ENCODE measurements around the gene ITPRIPL1. TPM values are rescaled to one million over a fixed set of nuclear protein-coding genes. Genes with fewer than 3 reads are reported as not detected.

Gene ITPRIPL1
- total RNA-seq, 5 donors from 2014 or later (not counting 1 experiment from before 2014, with no cell fraction given) = 3.9 to 13.7 (median 12.7) TPM

DNA sequence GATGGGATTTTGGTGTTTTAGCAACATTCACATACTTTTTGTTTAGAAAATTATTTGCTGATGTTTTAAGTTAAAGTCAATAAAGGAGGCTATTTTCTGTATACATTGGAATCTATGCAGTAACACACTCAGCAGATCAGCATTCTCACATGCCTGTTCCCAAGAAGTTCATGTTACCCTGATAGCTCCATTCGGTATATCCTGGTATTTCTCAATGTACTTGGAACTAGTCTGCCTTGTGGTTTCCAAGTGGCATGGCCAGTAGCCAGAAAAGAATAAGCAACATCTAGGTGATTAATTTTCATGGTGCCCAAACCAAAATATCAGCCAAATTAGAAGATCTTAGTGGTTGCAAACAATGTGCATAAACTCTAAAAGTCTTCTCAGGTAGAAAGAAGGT is 5.3 kb downstream of the ITPRIPL1 start:
- no peak overlapping the region for H3K27ac Mint-ChIP-seq
- H3K27me3 Mint-ChIP-seq = no peaks in the 10 kb centered on the region
- H3K27me3 ChIP-seq (replicated peaks in 1 of 2; ENCODE audit: control insufficient read depth in 2 of 2, extremely low read depth in 1 of 2, insufficient read depth in 2 of 2, low read length in 1 of 2) = no peaks in the 10 kb centered on the region
- CTCF ChIA-PET = interaction anchor here in 1 of 2 donors (0.6 to 1.2 kb wide), 3 partner anchors 9 to 17 kb away, joined by 3 to 7 read pairs (median 3); no protein-coding TSS in a partner anchor
- H3K9me3 Mint-ChIP-seq = no peaks in the 10 kb centered on the region
- H3K27ac ChIP-seq (ENCODE audit: low read length) = no peak overlapping the region
- ATAC-seq (replicated peaks in 1 of 4) = no peak
- H3K4me3 ChIP-seq (ENCODE audit: control insufficient read depth in 1 of 2, extremely low read depth in 1 of 2, low read length in 1 of 2) = no peak overlapping the region
- H3K9me3 ChIP-seq = no peaks in the 10 kb centered on the region
- H3K4me3 Mint-ChIP-seq = no peak overlapping the region
- POLR2A ChIA-PET = interaction anchor here in 1 of 2 donors (0.6 kb wide), 1 partner anchor 9 kb away, joined by 5 read pairs; no protein-coding TSS in a partner anchor
- 100% methylated on average over 1 of the region's 1 CpG for WGBS (ENCODE audit: insufficient coverage)
- H3K36me3 ChIP-seq (ENCODE audit: control insufficient read depth in 2 of 2, extremely low read depth in 1 of 2, insufficient read depth in 1 of 2, low read length in 1 of 2) = peaks cover 0 to 18% of the 10 kb centered on the region in 2 donors
- H3K4me1 Mint-ChIP-seq = peaks cover 38 to 46% (median 38%) of the 10 kb centered on the region in 3 donors
- H3K4me1 ChIP-seq (ENCODE audit: control insufficient read depth in 1 of 2, extremely low read depth in 1 of 2, insufficient read depth in 2 of 2, low read length in 2 of 2) = peaks cover 6 to 38% of the 10 kb centered on the region in 2 experiments
- DNase-seq = no peak
- H3K36me3 Mint-ChIP-seq = peaks cover 17% of the 10 kb centered on the region

DNA sequence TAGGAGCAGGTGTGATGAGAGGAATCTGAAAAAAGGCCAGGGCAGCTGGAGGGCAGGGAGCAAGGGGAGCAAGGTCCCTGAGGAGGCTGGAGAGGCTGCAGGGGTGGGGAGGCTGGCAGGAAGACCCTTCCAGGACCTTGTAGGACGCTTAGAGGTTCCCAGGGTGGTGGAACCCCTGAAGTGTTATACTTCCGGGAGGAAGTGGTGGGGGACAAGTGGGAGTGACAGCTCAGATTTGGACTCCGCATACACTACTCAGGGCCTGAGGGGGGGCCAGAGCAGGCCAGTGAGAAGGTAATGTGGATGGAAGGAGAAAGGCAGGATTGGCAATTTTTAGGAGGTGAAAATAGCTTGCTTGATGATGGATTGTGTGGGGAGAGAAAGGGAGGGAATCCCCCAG is 8.6 kb downstream of the ITPRIPL1 start:
- Mint-ChIP-seq H3K27ac (peak overlapping the region; percentile 45 to 79), H3K4me3 (peak overlapping the region; percentile 25 to 82 (median 73)), H3K27me3 (no peaks in the 10 kb centered on the region), H3K9me3 (no peaks in the 10 kb centered on the region), H3K4me1 (peaks cover 23 to 34% (median 27%) of the 10 kb centered on the region in 3 donors), H3K36me3 (no peaks in the 10 kb centered on the region)
- ATAC-seq (replicated peaks in 1 of 4) = no peak
- Histone ChIP-seq H3K9me3 (no peaks in the 10 kb centered on the region), H3K4me1 (ENCODE audit: control insufficient read depth in 1 of 2, extremely low read depth in 1 of 2, insufficient read depth in 2 of 2, low read length in 2 of 2) (peaks cover 2 to 24% of the 10 kb centered on the region in 2 experiments), H3K27ac (ENCODE audit: low read length) (no peak overlapping the region), H3K4me3 (ENCODE audit: control insufficient read depth in 1 of 2, extremely low read depth in 1 of 2, low read length in 1 of 2) (no peak overlapping the region), H3K27me3 (replicated peaks in 1 of 2; ENCODE audit: control insufficient read depth in 2 of 2, extremely low read depth in 1 of 2, insufficient read depth in 2 of 2, low read length in 1 of 2) (no peaks in the 10 kb centered on the region), H3K36me3 (ENCODE audit: control insufficient read depth in 2 of 2, extremely low read depth in 1 of 2, insufficient read depth in 1 of 2, low read length in 1 of 2) (no peaks in the 10 kb centered on the region)
- WGBS (ENCODE audit: insufficient coverage) = 85% methylated on average over 3 of the region's 3 CpGs
- POLR2A ChIA-PET = interaction anchor here in 1 of 2 donors (0.6 kb wide), 1 partner anchor 414 kb away, joined by 8 read pairs; no protein-coding TSS in a partner anchor
- CTCF ChIA-PET = no interaction called here
- no peak for DNase-seq

DNA sequence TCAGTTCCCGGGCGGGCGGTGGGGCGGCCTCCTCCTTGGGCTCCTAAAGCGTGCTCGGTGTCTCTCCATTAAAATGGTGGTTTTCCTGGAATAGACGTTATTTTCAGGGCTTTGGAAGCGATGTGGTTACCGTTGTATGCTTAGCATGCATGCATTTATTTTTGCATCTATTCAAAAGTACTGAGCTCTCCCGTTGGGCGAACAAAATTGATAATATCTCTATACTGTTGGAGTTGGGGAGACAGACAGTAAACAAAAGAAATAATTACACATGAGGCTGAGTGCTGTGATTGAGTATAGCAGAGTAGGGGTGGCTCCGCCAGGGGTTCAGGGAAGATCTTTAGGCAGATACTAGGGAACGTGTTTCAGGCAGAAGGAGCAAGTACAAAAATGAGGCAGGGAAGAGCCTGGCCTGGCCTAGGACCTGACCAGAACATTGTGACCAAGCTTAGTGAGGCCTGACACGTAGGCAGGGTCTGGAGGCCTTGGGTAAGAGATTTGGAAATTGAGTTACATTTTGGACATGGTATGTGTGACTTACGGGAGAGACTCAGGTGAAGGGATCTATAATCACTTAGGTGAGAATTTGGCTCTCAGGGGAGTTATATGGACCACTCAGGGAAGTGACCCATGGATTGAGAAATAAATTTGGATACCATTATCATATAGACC is 11.1 kb downstream of the ITPRIPL1 start:
- Histone ChIP-seq H3K27me3 (replicated peaks in 1 of 2; ENCODE audit: control insufficient read depth in 2 of 2, extremely low read depth in 1 of 2, insufficient read depth in 2 of 2, low read length in 1 of 2) (no peaks in the 10 kb centered on the region), H3K4me1 (ENCODE audit: control insufficient read depth in 1 of 2, extremely low read depth in 1 of 2, insufficient read depth in 2 of 2, low read length in 2 of 2) (peaks cover 2 to 24% of the 10 kb centered on the region in 2 experiments), H3K36me3 (ENCODE audit: control insufficient read depth in 2 of 2, extremely low read depth in 1 of 2, insufficient read depth in 1 of 2, low read length in 1 of 2) (no peaks in the 10 kb centered on the region), H3K4me3 (ENCODE audit: control insufficient read depth in 1 of 2, extremely low read depth in 1 of 2, low read length in 1 of 2) (peak overlapping the region in 1 of 2 donors; percentile 81), H3K9me3 (no peaks in the 10 kb centered on the region), H3K27ac (ENCODE audit: low read length) (no peak overlapping the region)
- Mint-ChIP-seq H3K4me3 (peak overlapping the region; percentile 73 to 82 (median 82)), H3K9me3 (no peaks in the 10 kb centered on the region), H3K27me3 (no peaks in the 10 kb centered on the region), H3K4me1 (peaks cover 27 to 43% (median 29%) of the 10 kb centered on the region in 3 donors), H3K36me3 (no peaks in the 10 kb centered on the region), H3K27ac (peak overlapping the region; percentile 44 to 62)
- ATAC-seq (replicated peaks in 1 of 4) (no peak), DNase-seq (no peak)
- ChIA-PET POLR2A (interaction anchor here (0.6 to 2.3 kb wide), 5 partner anchors 11 to 425 kb away, joined by 3 to 11 read pairs (median 5); partner anchors contain the start of genes ITPRIPL1 (in 1 of the 2) and SNRNP200 (in 1 of the 2)), CTCF (interaction anchor here in 1 of 2 donors (0.7 to 1.3 kb wide), 4 partner anchors 13 to 169 kb away, joined by 3 to 6 read pairs (median 3); partner anchors contain the start of gene NEURL3)
- 21% methylated on average over 7 of the region's 15 CpGs for WGBS (ENCODE audit: insufficient coverage)

DNA sequence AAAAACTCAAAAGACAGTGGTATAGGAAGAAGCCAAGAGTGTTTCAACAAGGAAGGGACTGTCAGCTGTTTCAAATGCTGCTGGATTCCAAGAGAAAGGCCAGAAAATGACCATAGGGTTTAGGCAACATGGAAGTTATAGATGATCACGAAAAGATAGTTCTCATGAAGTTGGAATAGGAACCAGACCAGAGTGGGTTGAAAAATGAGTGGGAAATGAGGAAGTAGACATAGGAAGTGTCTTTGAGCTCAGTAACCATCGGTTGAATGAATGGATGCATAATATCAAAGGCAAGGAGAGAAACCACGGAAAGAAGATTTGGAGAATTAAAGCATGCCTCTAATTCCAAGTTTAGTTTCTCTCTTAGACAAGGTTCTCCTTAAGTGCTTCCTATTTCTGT is 11.8 kb downstream of the ITPRIPL1 start:
- ATAC-seq (replicated peaks in 1 of 4) (no peak), DNase-seq (no peak)
- no peak overlapping the region for H3K4me3 ChIP-seq (ENCODE audit: control insufficient read depth in 1 of 2, extremely low read depth in 1 of 2, low read length in 1 of 2)
- no peaks in the 10 kb centered on the region for H3K27me3 ChIP-seq (replicated peaks in 1 of 2; ENCODE audit: control insufficient read depth in 2 of 2, extremely low read depth in 1 of 2, insufficient read depth in 2 of 2, low read length in 1 of 2)
- Mint-ChIP-seq H3K27me3 (no peaks in the 10 kb centered on the region), H3K27ac (no peak overlapping the region), H3K4me1 (peaks cover 27 to 50% (median 36%) of the 10 kb centered on the region in 3 donors), H3K9me3 (no peaks in the 10 kb centered on the region), H3K36me3 (no peaks in the 10 kb centered on the region), H3K4me3 (peak overlapping the region in 1 of 3 donors; percentile 82)
- no peaks in the 10 kb centered on the region for H3K36me3 ChIP-seq (ENCODE audit: control insufficient read depth in 2 of 2, extremely low read depth in 1 of 2, insufficient read depth in 1 of 2, low read length in 1 of 2)
- no peaks in the 10 kb centered on the region for H3K9me3 ChIP-seq
- WGBS (ENCODE audit: insufficient coverage) = 77% methylated on average over 1 of the region's 3 CpGs
- H3K27ac ChIP-seq (ENCODE audit: low read length) = no peak overlapping the region
- CTCF ChIA-PET = no interaction called here
- peaks cover 2 to 31% of the 10 kb centered on the region in 2 experiments for H3K4me1 ChIP-seq (ENCODE audit: control insufficient read depth in 1 of 2, extremely low read depth in 1 of 2, insufficient read depth in 2 of 2, low read length in 2 of 2)
- POLR2A ChIA-PET = interaction anchor here in 1 of 2 donors (2.3 kb wide), 1 partner anchor 11 kb away, joined by 9 read pairs; the partner anchor contains the start of gene ITPRIPL1

DNA sequence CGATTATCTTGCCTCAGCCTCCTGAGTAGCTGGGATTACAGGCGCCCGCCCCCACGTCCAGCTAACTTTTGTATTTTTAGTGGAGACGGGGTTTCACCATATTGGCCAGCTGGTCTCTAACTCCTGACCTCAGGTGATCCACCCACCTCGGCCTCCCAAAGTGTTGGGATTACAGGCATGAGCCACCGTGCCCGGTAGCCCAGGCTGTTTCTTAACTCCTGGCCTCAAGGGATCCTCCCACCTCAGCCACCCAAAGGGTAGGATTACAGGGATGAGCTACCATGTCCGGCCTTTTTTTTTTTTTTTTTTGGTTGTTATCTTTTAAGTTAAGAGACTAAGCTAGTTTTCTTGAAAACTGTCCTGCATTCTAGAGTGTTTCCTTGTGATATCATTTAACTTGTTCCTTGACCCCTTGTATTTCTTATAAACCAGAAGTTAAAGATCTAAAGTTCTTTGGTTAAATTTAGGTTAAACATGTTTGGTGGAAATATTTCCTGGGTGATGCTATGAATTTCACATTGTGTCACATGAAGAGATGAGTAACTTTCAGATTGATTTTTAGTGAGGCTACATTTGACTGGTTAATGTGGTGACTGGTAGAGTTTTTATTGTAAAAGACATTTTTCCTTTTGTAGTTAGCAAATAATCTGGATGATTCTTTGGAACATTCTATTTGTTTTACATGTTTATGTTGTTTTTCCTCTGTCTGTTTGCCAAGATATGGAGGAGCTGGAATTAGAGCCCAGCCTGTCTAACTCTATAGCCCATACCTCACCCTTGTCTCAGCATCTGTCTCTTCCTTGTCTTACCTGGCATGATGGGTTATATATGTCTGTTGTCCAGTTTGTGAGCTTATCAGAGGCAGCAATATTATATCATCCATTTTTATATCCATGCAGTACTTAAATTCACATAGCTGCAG is 15.6 kb downstream of the ITPRIPL1 start:
- no peak for ATAC-seq (replicated peaks in 1 of 4)
- Mint-ChIP-seq H3K27me3 (no peaks in the 10 kb centered on the region), H3K36me3 (no peaks in the 10 kb centered on the region), H3K4me3 (peak overlapping the region in 2 of 3 donors; percentile 25 to 71), H3K4me1 (peaks cover 12 to 68% (median 52%) of the 10 kb centered on the region in 3 donors), H3K9me3 (no peaks in the 10 kb centered on the region), H3K27ac (peak overlapping the region; percentile 85 to 93)
- no peaks in the 10 kb centered on the region for H3K27me3 ChIP-seq (replicated peaks in 1 of 2; ENCODE audit: control insufficient read depth in 2 of 2, extremely low read depth in 1 of 2, insufficient read depth in 2 of 2, low read length in 1 of 2)
- WGBS (ENCODE audit: insufficient coverage) = 96% methylated on average over 4 of the region's 9 CpGs
- H3K36me3 ChIP-seq (ENCODE audit: control insufficient read depth in 2 of 2, extremely low read depth in 1 of 2, insufficient read depth in 1 of 2, low read length in 1 of 2) = no peaks in the 10 kb centered on the region
- H3K9me3 ChIP-seq = no peaks in the 10 kb centered on the region
- H3K4me3 ChIP-seq (ENCODE audit: control insufficient read depth in 1 of 2, extremely low read depth in 1 of 2, low read length in 1 of 2) = no peak overlapping the region
- ChIA-PET POLR2A (interaction anchor here (0.5 to 0.6 kb wide), 4 partner anchors 9 to 178 kb away, joined by 3 to 10 read pairs (median 4); partner anchors contain the start of gene ITPRIPL1 (in 1 of the 2)), CTCF (interaction anchor here in 1 of 2 donors (0.6 to 1.0 kb wide), 2 partner anchors 35 to 292 kb away, joined by 3 read pairs; no protein-coding TSS in a partner anchor)
- H3K27ac ChIP-seq (ENCODE audit: low read length) = peak overlapping the region; percentile 85
- DNase-seq = no peak
- H3K4me1 ChIP-seq (ENCODE audit: control insufficient read depth in 1 of 2, extremely low read depth in 1 of 2, insufficient read depth in 2 of 2, low read length in 2 of 2) = peaks cover 0 to 41% of the 10 kb centered on the region in 2 experiments

All from T-cell (primary cell).